ENCODE data around the gene DOK4. TPM values are rescaled to one million over a fixed set of nuclear protein-coding genes. Genes with fewer than 3 reads are reported as not detected.

The DOK4 gene
- total and polyA plus RNA-seq, 2 of the 8 experiments (the other 6 are each of a cell fraction or from before 2014, with no cell fraction given) = 24.0 to 28.9 TPM

DNA sequence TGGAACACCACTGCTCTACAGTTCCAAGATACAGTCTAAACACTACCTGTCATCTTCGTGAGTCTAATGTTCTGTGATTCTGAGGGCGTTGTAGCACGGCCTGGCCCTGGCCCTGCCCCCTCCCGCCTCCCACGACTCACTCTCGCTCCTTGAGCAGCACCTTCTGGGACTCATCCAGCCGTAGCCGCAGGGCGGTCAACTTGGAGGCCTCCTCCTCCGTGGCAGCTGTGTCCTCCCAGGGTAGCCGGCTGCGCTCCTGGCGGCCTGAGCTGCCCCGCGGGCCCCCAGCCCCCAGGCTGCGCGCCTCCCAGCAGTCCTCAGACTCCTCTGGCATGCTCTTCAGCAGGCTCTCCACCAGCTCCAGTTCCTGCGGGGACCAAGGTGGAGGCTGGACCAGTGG, 39.5 kb upstream of the DOK4 start:
- Histone ChIP-seq H3K9me3 (ENCODE audit: insufficient read depth in 2 of 2, low read depth in 1 of 2, low read length in 1 of 2) (no peaks in the 10 kb centered on the region), H2BK5ac (ENCODE audit: low read depth, low read length) (no peak overlapping the region), H4K91ac (replicated peaks; ENCODE audit: insufficient read length, low read length) (no peak overlapping the region), H3K79me1 (ENCODE audit: low read depth, low read length) (no peaks in the 10 kb centered on the region), H2AK5ac (ENCODE audit: low read depth, low read length) (no peak overlapping the region), H3K56ac (replicated peaks; ENCODE audit: insufficient read length, low read depth, low read length) (no peak overlapping the region), H2BK12ac (ENCODE audit: low read depth, low read length) (no peak overlapping the region; the same call in 1 of the 2 replicates), H4K8ac (ENCODE audit: extremely low read depth, insufficient read depth, low read length) (no peak overlapping the region), H3K4me3 (ENCODE audit: extremely low read depth in 1 of 4, insufficient read depth in 2 of 4, low read depth in 3 of 4, low read length in 4 of 4) (no peak overlapping the region), H2AFZ (ENCODE audit: low read length) (no peak overlapping the region), H3K27ac (ENCODE audit: low read depth, low read length) (no peak overlapping the region), H3K4me1 (replicated peaks in 1 of 4; ENCODE audit: control insufficient read depth in 3 of 4, insufficient read depth in 4 of 4, low read length in 3 of 4) (peaks cover 0 to 19% (median 11%) of the 10 kb centered on the region in 4 experiments; a peak in 6 of 7 replicates), H4K5ac (ENCODE audit: insufficient read length, low read depth, low read length) (no peak overlapping the region), H3K23me2 (ENCODE audit: low read depth, low read length) (peaks cover 5% of the 10 kb centered on the region; the same call in 1 of the 2 replicates), H3K27me3 (replicated peaks in 1 of 4; ENCODE audit: control insufficient read depth in 3 of 4, extremely low read depth in 1 of 4, insufficient read depth in 3 of 4, low read length in 3 of 4) (peaks cover 0 to 15% (median 4%) of the 10 kb centered on the region in 4 experiments; a peak in 4 of 7 replicates), H2BK20ac (ENCODE audit: low read length) (no peak overlapping the region), H2BK120ac (replicated peaks; ENCODE audit: low read depth, low read length) (no peak overlapping the region), H3K18ac (ENCODE audit: extremely low read depth, low read length) (no peak overlapping the region), H3K23ac (ENCODE audit: insufficient read length) (no peak overlapping the region), H4K20me1 (replicated peaks in 1 of 2; ENCODE audit: control insufficient read depth in 1 of 2, insufficient read depth in 2 of 2, low read length in 2 of 2) (peaks cover 3 to 6% of the 10 kb centered on the region in 2 experiments), H3K36me3 (ENCODE audit: control insufficient read depth in 2 of 4, insufficient read depth in 4 of 4, low read length in 3 of 4) (no peaks in the 10 kb centered on the region), H3K79me2 (ENCODE audit: control insufficient read depth in 1 of 2, insufficient read depth in 2 of 2, low read length in 2 of 2) (peaks cover 0 to 2% of the 10 kb centered on the region in 2 experiments; a peak in 1 of 4 replicates), H3K9ac (replicated peaks in 1 of 4; ENCODE audit: extremely low read depth in 1 of 4, low read depth in 3 of 4, low read length in 3 of 4) (no peak overlapping the region), H3K14ac (ENCODE audit: insufficient read length) (no peak overlapping the region), H2BK15ac (ENCODE audit: low read length) (no peak overlapping the region), H3K4me2 (ENCODE audit: insufficient read depth in 1 of 2, low read depth in 2 of 2, low read length in 2 of 2) (no peak overlapping the region), H3K4ac (replicated peaks; ENCODE audit: insufficient read length, low read depth, low read length) (no peak overlapping the region)
- no peak for FAIRE-seq
- no peak for DNase-seq (ENCODE audit: low read depth in 1 of 2, low spot score in 2 of 2)
- 82% methylated on average over 18 of the region's 18 CpGs; no CpG with 5 or more reads in 1 of the 2 experiments for WGBS, 2 experiments (ENCODE audit: extremely low coverage in 1 of 2, insufficient coverage in 1 of 2, insufficient read length in 1 of 2, insufficient replicate concordance in 2 of 2, low coverage in 1 of 2, low lambda C conversion rate in 2 of 2, missing lambda C conversion rate in 1 of 2)
- ChIA-PET CTCF (ENCODE audit: partially characterized antibody) (interaction anchor here (0.6 to 13.9 kb wide), 15 partner anchors 9 to 426 kb away, joined by 3 to 210 read pairs (median 4); partner anchors contain the start of genes ADGRG5 and DOK4), POLR2A (ENCODE audit: partially characterized antibody) (interaction anchor here (0.8 to 9.1 kb wide), 6 partner anchors 8 to 225 kb away, joined by 3 to 67 read pairs (median 4); partner anchors contain the start of gene CCDC102A)
- TF ChIP-seq, protein P1, sequence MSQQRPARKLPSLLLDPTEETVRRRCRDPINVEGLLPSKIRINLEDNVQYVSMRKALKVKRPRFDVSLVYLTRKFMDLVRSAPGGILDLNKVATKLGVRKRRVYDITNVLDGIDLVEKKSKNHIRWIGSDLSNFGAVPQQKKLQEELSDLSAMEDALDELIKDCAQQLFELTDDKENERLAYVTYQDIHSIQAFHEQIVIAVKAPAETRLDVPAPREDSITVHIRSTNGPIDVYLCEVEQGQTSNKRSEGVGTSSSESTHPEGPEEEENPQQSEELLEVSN (IDR thresholded peaks at IDR 0.05) = no peak
- TF ChIP-seq, protein P2, sequence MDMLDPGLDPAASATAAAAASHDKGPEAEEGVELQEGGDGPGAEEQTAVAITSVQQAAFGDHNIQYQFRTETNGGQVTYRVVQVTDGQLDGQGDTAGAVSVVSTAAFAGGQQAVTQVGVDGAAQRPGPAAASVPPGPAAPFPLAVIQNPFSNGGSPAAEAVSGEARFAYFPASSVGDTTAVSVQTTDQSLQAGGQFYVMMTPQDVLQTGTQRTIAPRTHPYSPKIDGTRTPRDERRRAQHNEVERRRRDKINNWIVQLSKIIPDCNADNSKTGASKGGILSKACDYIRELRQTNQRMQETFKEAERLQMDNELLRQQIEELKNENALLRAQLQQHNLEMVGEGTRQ (IDR thresholded peaks at IDR 0.05; ENCODE audit: low read length) = no peak
- TF ChIP-seq CBX5 (IDR thresholded peaks at IDR 0.05; ENCODE audit: low read depth, low read length) (no peak), CHD1 (IDR thresholded peaks at IDR 0.05; ENCODE audit: low read depth, low read length) (no peak), KDM1A (IDR thresholded peaks at IDR 0.05; ENCODE audit: borderline replicate concordance, low read length) (no peak), ASH2L (IDR thresholded peaks at IDR 0.05; ENCODE audit: low read length) (no peak)
- TF ChIP-seq, protein P3, sequence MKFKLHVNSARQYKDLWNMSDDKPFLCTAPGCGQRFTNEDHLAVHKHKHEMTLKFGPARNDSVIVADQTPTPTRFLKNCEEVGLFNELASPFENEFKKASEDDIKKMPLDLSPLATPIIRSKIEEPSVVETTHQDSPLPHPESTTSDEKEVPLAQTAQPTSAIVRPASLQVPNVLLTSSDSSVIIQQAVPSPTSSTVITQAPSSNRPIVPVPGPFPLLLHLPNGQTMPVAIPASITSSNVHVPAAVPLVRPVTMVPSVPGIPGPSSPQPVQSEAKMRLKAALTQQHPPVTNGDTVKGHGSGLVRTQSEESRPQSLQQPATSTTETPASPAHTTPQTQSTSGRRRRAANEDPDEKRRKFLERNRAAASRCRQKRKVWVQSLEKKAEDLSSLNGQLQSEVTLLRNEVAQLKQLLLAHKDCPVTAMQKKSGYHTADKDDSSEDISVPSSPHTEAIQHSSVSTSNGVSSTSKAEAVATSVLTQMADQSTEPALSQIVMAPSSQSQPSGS (IDR thresholded peaks at IDR 0.05; ENCODE audit: low read length) = no peak

Data from H1 (cell line).